Spleen (tissue), 7 donors: ENCODE results near the gene SLC10A2.

Experiments used
- POLR2AphosphoS5 ChIP-seq, 3 donors: sonication (generic); formaldehyde crosslinking; IDR thresholded peaks; one replicate each; pipeline ENCODE4 v1.5.1; 2017; ENCODE audit warnings: antibody characterized with exemption in 3 of 3
- TF ChIP-seq, protein P1 (sequence below), 11 experiments: fragments of 200-600 bp in 7 of 11; fragments of 450-650 bp in 4 of 11; sonication (generic) in 4 of 11; IDR thresholded peaks in 8 of 11; conservative IDR thresholded peaks in 3 of 11; 1 replicate in 7 of 11; 2 replicates in 4 of 11; pipeline versions ENCODE4 v1.4.0 to v1.8.0; 2016 to 2021; ENCODE audit warnings: antibody characterized with exemption in 11 of 11, inconsistent platforms in 4 of 11, mild to moderate bottlenecking in 1 of 11
- donor health status: DM: no; HTN: no; CAD: no; lungs with moderate emphysema.
- donor health status: DM: no; HTN: no; CAD: no.
- donor health status: DM: no; HTN: no; CAD: no.

DNA sequence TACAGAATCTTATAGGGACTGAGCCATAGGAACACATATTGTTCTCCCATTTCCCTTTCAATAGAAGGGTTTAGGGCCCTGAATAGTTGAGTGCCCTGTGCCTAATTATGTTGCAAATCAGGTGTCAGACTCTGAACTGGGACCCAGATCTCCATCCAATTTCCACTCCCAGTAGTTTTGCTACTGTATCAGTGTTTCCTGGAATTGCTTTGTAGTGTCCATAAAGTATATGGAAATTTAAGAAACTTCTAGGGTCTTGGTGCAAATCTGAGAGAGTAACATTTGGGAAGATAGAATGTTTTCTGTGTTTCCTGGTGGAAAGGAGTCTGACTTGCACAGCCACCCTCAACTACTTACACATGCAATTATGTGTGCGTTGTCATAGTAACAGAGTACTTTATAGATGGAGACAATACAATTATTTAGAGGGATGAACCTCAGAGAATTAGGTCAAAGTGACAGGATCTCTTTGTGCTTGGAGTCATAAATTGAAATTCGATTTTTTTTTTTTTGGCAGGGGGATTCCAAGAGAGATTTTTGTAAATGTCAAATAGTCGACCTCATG is 646 bp upstream of the SLC10A2 start:
- TF ChIP-seq, protein P1, sequence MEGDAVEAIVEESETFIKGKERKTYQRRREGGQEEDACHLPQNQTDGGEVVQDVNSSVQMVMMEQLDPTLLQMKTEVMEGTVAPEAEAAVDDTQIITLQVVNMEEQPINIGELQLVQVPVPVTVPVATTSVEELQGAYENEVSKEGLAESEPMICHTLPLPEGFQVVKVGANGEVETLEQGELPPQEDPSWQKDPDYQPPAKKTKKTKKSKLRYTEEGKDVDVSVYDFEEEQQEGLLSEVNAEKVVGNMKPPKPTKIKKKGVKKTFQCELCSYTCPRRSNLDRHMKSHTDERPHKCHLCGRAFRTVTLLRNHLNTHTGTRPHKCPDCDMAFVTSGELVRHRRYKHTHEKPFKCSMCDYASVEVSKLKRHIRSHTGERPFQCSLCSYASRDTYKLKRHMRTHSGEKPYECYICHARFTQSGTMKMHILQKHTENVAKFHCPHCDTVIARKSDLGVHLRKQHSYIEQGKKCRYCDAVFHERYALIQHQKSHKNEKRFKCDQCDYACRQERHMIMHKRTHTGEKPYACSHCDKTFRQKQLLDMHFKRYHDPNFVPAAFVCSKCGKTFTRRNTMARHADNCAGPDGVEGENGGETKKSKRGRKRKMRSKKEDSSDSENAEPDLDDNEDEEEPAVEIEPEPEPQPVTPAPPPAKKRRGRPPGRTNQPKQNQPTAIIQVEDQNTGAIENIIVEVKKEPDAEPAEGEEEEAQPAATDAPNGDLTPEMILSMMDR (IDR thresholded peaks at IDR 0.05 in 8 of 11, conservative IDR thresholded peaks at IDR 0.05 in 3 of 11), result no peak
- TF ChIP-seq POLR2AphosphoS5 (IDR thresholded peaks at IDR 0.05), result no peak
